ENCODE data around the gene RPGRIP1L. TPM values are rescaled to one million over a fixed set of nuclear protein-coding genes. Genes with fewer than 3 reads are reported as not detected.

RPGRIP1L gene
- total and polyA plus RNA-seq, 2 of the 8 experiments (the other 6 are each of a cell fraction or from before 2014, with no cell fraction given): 4.0 to 13.7 TPM

DNA sequence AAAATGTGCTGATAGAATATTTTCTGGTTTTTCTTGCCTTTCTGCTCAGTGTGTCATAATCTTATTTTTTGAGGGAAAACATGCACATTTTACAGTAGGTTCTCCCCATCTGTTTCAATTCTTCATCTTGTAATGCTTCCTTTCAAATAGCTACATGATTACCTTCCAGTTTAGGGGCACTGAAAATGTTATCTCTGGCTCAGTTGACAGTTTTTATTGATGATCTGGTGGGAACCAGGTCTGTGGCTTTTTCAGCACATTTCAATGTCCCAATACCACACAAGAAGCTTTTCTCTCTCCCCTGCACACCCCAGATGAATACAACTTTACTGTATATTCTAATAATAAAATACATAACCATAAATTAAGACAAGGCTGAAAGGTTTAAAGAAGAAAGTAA lies 36.8 kb upstream of the RPGRIP1L start (continued):
- no peak for TF ChIP-seq KDM5A (IDR thresholded peaks at IDR 0.05; ENCODE audit: low read length)
- TF ChIP-seq TAF1 (IDR thresholded peaks at IDR 0.05; ENCODE audit: low read depth, low read length): no peak

All from H1 (cell line).